ENCODE measurements around the gene TEAD2. TPM values are rescaled to one million over a fixed set of nuclear protein-coding genes. Genes with fewer than 3 reads are reported as not detected.

Gene TEAD2
- 10 to 100 TPM; 21.8 to 83.2 (median 48.5) TPM for total RNA-seq

DNA sequence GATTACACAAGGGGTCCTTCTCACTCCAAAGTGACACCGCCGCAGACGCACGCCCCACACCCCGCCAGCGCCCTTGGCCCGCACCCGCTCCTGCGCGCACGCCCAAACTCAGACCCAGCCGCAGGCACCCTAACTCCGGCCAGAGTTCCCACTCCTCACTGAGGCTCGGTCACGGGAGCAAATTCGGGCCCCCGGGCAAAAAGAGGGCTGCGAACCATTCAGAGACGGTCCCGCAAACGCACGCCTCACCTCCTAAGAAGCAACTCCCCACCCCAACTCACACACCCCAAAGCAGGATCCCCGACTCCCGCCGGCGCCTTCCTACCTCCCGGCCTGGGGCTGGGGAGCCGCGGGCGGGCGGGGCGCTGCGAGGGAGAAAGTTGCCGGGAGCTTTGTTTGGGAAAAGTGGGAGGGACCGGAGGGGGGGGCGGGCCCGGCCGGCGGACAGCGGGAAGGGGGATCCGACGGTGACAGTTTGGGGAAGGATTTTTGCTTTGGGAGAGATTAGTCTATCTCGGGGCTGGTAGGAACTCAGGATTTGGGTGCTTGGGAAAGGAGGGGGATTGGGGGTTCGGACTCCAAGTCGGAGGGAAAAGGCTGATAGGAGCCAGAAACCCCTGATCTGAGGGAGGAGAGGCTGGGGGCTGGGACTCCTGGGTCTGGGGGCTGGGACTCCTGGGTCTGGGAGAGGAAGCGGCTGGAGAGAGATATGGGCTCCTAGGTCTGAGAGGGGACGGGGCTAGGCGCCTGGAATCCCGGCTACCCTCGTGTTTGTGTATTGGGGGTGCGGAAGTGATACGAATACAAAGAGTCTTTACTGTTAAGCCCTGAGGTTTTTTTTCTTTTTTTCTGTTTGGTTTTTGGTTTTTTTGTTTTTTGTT is at the start of gene TEAD2:
TEAD2 (minus strand) TSS at position 369 of the 881 bp plus-strand sequence. CDS start 2,341 bp downstream, outside the sequence.
- Histone ChIP-seq H3K4me3 (peak within 1 kb of the TSS; percentile 74 to 96), H3K9me3 (no peaks in the 10 kb centered on the region), H3K36me3 (no peaks in the 10 kb centered on the region), H3K4me1 (no peaks in the 10 kb centered on the region), H3K27me3 (no peaks in the 10 kb centered on the region), H3K27ac (peak within 1 kb of the TSS; percentile 95 to 96)
- intact Hi-C loops (cut with DNase I; ENCODE audit: low total_unique reads): no loop called here
- TF ChIP-seq, protein P1, sequence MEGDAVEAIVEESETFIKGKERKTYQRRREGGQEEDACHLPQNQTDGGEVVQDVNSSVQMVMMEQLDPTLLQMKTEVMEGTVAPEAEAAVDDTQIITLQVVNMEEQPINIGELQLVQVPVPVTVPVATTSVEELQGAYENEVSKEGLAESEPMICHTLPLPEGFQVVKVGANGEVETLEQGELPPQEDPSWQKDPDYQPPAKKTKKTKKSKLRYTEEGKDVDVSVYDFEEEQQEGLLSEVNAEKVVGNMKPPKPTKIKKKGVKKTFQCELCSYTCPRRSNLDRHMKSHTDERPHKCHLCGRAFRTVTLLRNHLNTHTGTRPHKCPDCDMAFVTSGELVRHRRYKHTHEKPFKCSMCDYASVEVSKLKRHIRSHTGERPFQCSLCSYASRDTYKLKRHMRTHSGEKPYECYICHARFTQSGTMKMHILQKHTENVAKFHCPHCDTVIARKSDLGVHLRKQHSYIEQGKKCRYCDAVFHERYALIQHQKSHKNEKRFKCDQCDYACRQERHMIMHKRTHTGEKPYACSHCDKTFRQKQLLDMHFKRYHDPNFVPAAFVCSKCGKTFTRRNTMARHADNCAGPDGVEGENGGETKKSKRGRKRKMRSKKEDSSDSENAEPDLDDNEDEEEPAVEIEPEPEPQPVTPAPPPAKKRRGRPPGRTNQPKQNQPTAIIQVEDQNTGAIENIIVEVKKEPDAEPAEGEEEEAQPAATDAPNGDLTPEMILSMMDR (IDR thresholded peaks at IDR 0.05): no peak
- TF ChIP-seq POLR2A (IDR thresholded peaks at IDR 0.05): peak; percentile 47 to 64
- DNase-seq: peak; percentile 85 to 86

DNA sequence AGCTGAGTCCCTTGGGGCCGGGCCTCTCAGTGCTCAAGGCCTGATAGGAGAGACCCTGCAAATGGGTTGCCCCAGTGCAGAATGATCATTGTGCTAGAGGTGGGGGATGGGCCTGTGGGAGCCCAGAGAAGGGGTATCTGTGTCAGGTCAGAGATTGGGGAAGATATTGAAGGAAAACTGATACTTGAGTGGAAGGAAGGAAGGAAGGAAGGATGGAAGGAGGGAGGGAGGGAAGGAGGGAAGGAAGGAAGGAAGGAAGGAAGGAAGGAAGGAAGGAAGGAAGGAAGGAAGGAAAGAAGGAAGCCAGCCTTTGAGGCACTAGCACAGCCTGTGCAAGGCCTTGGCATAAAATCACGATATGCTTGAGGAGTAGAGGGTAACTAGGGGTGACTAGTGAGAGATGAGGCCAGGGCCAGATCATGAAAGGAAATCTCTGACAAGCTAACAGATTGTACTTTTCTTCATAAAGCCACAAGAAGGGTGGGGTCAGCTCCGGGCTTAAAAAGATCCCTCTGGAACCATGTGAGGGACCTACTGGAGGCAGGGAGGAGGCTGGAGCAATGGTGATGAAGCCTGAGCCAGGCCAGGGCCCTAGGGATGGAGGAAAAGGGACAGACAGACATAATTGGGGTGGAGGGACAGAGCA is 49.6 kb upstream of the TEAD2 start:
- intact Hi-C loops (cut with DNase I; ENCODE audit: low total_unique reads): no loop called here
- no peaks in the 10 kb centered on the region for H3K27me3 ChIP-seq
- TF ChIP-seq, protein P1 (IDR thresholded peaks at IDR 0.05): no peak
- no peak for TF ChIP-seq POLR2A (IDR thresholded peaks at IDR 0.05)
- no peaks in the 10 kb centered on the region for H3K4me1 ChIP-seq
- DNase-seq: no peak
- H3K9me3 ChIP-seq: no peaks in the 10 kb centered on the region
- H3K27ac ChIP-seq: no peak overlapping the region
- H3K36me3 ChIP-seq: no peaks in the 10 kb centered on the region
- H3K4me3 ChIP-seq: no peak overlapping the region

DNA sequence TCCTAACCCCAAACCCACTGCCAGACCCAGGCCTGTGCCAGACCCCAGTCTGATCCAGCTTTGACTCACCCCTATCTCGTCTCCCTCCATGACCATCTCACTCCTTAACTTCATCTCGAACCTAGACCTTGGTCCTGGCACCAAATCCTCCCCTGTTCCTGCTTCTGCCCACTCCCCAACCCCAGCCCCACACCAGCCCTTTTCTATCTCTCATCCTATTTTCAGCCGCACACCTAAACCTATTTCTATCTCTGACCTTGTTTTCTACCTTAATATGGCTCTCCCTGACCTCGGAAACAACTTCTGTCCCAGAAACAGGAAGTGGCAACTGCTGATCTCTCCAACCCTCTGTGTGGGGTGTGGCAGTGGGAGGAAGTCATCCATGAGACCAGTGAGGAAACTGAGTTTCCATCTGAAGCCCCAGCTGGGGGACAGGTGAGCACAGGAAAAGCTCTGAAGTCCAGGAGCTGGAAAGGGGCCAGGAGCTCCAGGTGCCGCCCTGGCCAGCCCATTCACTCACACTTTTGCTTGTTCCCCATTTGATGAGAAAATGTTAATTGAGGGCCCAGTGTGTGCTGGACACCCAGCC is 47.3 kb upstream of the TEAD2 start:
- H3K4me3 ChIP-seq: no peak overlapping the region
- H3K36me3 ChIP-seq: no peaks in the 10 kb centered on the region
- TF ChIP-seq POLR2A (IDR thresholded peaks at IDR 0.05): no peak
- no peaks in the 10 kb centered on the region for H3K9me3 ChIP-seq
- no peaks in the 10 kb centered on the region for H3K4me1 ChIP-seq
- intact Hi-C loops (cut with DNase I; ENCODE audit: low total_unique reads): no loop called here
- no peak for DNase-seq
- H3K27me3 ChIP-seq: no peaks in the 10 kb centered on the region
- no peak overlapping the region for H3K27ac ChIP-seq

DNA sequence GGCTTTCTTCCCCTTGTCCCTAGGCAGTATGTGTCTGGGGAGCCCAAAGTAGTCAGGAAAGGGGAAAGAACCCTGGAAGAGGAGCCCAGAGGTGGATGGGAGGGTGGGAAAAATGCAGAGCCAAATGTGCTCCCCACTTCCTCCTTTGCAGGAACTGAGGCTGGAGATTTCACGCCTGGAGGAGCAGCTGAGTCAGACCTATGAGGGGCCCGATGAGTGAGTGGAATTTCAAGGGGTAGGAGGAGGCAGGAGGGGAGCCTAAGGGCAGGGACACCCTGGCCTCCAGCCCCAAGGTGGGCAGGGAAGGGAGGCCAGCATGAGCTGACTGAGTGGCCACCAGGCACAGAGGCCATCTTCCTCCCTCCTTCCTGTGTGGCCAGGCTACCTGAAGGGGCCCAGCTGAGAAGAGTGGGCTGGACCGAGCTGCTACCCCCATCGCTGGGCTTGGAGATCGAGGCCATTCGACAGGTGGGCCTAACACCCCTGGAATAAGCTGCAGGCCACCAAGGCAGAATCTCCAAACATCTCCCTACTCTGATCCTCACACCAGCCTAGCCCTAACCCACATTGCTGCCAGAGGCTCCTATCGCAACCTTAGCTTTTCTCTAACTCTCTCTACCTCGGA is 46.7 kb upstream of the TEAD2 start:
- no peak overlapping the region for H3K4me3 ChIP-seq
- H3K27ac ChIP-seq: no peak overlapping the region
- DNase-seq: no peak
- no peaks in the 10 kb centered on the region for H3K36me3 ChIP-seq
- no peaks in the 10 kb centered on the region for H3K9me3 ChIP-seq
- no peak for TF ChIP-seq POLR2A (IDR thresholded peaks at IDR 0.05)
- no peaks in the 10 kb centered on the region for H3K4me1 ChIP-seq
- intact Hi-C loops (cut with DNase I; ENCODE audit: low total_unique reads): no loop called here
- no peaks in the 10 kb centered on the region for H3K27me3 ChIP-seq

DNA sequence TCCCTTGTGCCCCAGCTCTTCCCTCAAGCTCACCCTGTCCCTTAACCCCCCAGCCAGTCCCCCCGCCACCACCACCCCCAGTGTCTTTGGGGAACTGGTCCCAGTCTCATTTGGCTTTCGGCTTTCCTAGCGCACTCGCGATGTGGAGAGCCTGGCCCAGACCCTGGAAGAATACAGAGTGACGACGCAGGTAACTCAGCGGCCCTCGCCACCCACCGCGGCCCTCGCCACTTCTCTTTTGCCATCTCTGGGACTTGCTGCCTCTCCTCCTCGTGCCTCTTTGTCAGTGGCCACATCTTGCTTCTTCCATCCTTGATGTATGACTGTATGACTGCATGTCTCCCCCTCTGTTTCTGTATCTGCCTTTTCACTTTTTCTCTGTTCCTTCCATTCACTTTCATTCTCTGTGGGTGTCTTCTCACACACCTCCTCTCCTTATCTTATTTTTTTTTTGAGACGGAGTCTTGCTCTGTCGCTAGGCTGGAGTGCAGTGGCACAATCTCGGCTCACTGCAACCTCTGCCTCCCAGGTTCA is 45.3 kb upstream of the TEAD2 start:
- intact Hi-C loops (cut with DNase I; ENCODE audit: low total_unique reads): no loop called here
- Histone ChIP-seq H3K36me3 (no peaks in the 10 kb centered on the region), H3K4me1 (no peaks in the 10 kb centered on the region), H3K9me3 (no peaks in the 10 kb centered on the region), H3K27me3 (no peaks in the 10 kb centered on the region), H3K4me3 (no peak overlapping the region), H3K27ac (no peak overlapping the region)
- TF ChIP-seq, protein P1 (IDR thresholded peaks at IDR 0.05): no peak
- no peak for TF ChIP-seq POLR2A (IDR thresholded peaks at IDR 0.05)
- DNase-seq: no peak
